ENCODE data around the gene SPI1. TPM values are rescaled to one million over a fixed set of nuclear protein-coding genes. Genes with fewer than 3 reads are reported as not detected.
A peak's percentile ranks its signal among the peaks of the same experiment; 100 is the strongest.

SPI1 gene
- total RNA-seq, 2 donors from 2014 or later = 7.5 to 23.1 TPM

- no peak for DNase-seq (ENCODE audit: low spot score)
- no peaks in the 10 kb centered on the region for H3K27me3 ChIP-seq
- TF ChIP-seq, protein P1, sequence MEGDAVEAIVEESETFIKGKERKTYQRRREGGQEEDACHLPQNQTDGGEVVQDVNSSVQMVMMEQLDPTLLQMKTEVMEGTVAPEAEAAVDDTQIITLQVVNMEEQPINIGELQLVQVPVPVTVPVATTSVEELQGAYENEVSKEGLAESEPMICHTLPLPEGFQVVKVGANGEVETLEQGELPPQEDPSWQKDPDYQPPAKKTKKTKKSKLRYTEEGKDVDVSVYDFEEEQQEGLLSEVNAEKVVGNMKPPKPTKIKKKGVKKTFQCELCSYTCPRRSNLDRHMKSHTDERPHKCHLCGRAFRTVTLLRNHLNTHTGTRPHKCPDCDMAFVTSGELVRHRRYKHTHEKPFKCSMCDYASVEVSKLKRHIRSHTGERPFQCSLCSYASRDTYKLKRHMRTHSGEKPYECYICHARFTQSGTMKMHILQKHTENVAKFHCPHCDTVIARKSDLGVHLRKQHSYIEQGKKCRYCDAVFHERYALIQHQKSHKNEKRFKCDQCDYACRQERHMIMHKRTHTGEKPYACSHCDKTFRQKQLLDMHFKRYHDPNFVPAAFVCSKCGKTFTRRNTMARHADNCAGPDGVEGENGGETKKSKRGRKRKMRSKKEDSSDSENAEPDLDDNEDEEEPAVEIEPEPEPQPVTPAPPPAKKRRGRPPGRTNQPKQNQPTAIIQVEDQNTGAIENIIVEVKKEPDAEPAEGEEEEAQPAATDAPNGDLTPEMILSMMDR (IDR thresholded peaks at IDR 0.05) = no peak
- no peaks in the 10 kb centered on the region for H3K36me3 ChIP-seq
- no peaks in the 10 kb centered on the region for H3K9me3 ChIP-seq
- no peak overlapping the region for H3K4me3 ChIP-seq
- H3K4me1 ChIP-seq = peaks cover 0 to 23% of the 10 kb centered on the region in 2 donors
- peak overlapping the region; percentile 56 to 84 for H3K27ac ChIP-seq
Observed at GRCh38 chr11:47394322-47395222, 16.2 kb upstream of the SPI1 start.

DNA sequence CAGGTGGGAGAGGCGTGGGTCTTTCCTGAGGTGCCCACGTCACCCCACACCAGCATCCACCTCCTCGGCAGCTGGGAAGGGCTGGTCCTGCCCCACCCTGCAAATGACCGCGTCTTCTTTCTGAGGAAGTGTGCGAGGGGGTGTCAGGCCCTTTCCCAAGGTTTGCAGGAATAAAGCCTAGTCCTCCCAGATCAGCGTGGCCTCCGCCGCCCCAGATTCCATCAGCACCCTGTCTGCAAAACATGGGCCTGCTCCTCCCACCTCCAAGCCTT is 15.6 kb upstream of the SPI1 start:
- Histone ChIP-seq H3K4me1 (peaks cover 0 to 21% of the 10 kb centered on the region in 2 donors), H3K36me3 (no peaks in the 10 kb centered on the region), H3K27me3 (no peaks in the 10 kb centered on the region), H3K9me3 (no peaks in the 10 kb centered on the region), H3K4me3 (no peak overlapping the region), H3K27ac (peak overlapping the region; percentile 56 to 84)
- DNase-seq (ENCODE audit: low spot score) = no peak
- TF ChIP-seq, protein P1 (IDR thresholded peaks at IDR 0.05) = no peak

DNA sequence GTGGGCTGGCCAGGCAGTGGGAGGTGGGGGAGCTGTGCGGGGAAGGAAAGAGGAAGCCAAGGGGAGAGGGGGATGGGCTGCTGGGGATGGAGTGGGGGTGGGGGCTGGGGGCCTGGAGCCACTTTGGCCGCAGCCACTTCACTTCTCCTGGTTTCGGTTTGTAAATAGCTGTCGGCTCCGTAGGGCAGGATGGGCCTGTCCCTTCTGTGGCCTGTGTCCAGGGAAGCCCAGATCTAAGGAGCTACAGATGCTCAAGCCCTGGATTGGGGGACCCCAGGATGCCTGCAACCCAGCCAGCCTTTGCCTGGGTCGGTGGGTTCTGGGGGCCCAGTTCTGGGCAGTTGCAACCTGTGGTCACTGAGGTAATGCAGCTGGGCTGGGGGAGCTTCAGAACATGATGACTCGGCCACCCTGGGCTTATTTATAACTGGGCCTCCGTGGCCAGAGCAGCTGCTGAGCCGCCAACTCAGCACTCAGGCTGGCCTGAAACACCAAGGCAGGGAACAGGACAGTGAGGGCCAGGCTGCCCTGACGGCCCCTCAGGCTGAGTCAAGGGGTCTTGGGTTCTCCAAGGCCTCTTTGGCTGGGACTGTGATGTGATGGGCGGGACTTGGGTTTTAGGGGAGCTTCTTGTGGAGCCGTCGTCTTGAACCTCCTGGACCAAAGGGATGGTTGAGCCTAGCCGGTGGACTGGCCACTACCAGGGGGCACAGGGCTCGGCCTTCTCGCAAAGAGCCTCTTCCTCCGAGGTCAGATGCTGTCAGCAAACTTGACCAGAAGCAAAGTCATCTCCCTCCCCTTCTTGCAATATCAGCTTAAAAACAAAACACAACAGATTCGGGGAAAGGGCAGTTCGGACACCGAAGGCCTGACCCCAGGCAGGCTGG is 15.1 kb upstream of the SPI1 start:
- TF ChIP-seq, protein P1 (IDR thresholded peaks at IDR 0.05) = no peak
- H3K9me3 ChIP-seq = no peaks in the 10 kb centered on the region
- no peak for DNase-seq (ENCODE audit: low spot score)
- H3K36me3 ChIP-seq = no peaks in the 10 kb centered on the region
- H3K27me3 ChIP-seq = no peaks in the 10 kb centered on the region
- H3K4me1 ChIP-seq = peaks cover 0 to 21% of the 10 kb centered on the region in 2 donors
- H3K27ac ChIP-seq = peak overlapping the region; percentile 56 to 84
- H3K4me3 ChIP-seq = no peak overlapping the region

DNA sequence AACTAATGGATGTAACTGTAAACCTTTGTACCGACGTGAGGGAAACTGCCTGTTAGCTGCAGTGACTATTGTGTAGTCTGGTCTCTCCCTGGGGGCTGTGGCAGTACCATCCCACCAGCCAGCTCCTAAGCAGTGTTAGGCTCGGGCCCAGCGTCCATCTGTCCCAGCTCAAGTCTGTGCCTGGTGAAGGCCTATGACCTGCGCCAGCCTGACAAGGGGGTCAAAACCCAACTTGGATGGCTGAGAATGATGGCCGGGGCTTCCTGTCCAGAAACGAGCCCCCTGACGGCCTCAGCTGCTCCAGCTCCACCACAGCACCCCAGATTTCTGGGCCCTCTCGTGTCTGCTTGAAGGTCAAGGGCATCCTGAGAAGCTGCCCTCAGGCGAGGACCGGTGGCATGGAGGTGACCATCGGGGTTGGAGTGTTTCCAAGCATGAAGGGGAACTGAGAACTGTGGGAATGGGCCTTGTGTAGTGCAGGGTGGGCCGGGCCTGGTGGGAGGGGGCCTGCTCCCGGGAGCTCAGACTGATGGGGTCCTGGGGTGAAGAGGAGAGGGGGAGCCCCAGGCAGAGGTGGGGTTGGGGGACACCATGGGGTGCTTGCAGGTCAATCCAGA is 14.3 kb upstream of the SPI1 start:
- no peak for DNase-seq (ENCODE audit: low spot score)
- Histone ChIP-seq H3K4me1 (peaks cover 0 to 21% of the 10 kb centered on the region in 2 donors), H3K36me3 (no peaks in the 10 kb centered on the region), H3K9me3 (no peaks in the 10 kb centered on the region), H3K4me3 (no peak overlapping the region), H3K27ac (peak overlapping the region in 1 of 2 donors; percentile 56), H3K27me3 (no peaks in the 10 kb centered on the region)
- TF ChIP-seq, protein P1 (IDR thresholded peaks at IDR 0.05) = no peak

- Histone ChIP-seq H3K4me1 (peaks cover 0 to 21% of the 10 kb centered on the region in 2 donors), H3K4me3 (no peak overlapping the region), H3K9me3 (no peaks in the 10 kb centered on the region), H3K27me3 (no peaks in the 10 kb centered on the region), H3K27ac (peak overlapping the region; percentile 21 to 62), H3K36me3 (no peaks in the 10 kb centered on the region)
- TF ChIP-seq, protein P1 (IDR thresholded peaks at IDR 0.05) = no peak
- no peak for DNase-seq (ENCODE audit: low spot score)
Observed at GRCh38 chr11:47391711-47392432, 13.5 kb upstream of the SPI1 start.
